Right lobe of liver (tissue), 6 donors: Measurements from ENCODE around the gene MAML2. TPM values are rescaled to one million over a fixed set of nuclear protein-coding genes. Genes with fewer than 3 reads are reported as not detected.

Experiments
- ATAC-seq, 4 donors: fragments of 200-7000 bp; cut with Tn5 transposase; one replicate each; pipeline ENCODE4 v1.9.1; 2020; ENCODE audit warnings: mild to moderate bottlenecking in 4 of 4, moderate library complexity in 4 of 4
- DNase-seq, 3 donors: peaks; one replicate each; pipeline ENCODE4 v3.0.0-alpha.2; 2020
- H3K27ac ChIP-seq, 3 donors: fragments of 200-600 bp; one replicate each; pipeline ENCODE4 v1.8.0; 2022
- H3K27me3 ChIP-seq, 2 donors: fragments of 200-600 bp; one replicate each; pipeline ENCODE4 v1.8.0; 2022
- H3K36me3 ChIP-seq, 4 donors: fragments of 200-600 bp; sonication (generic) in 1 of 4; one replicate each; pipeline versions ENCODE4 v1.5.1 to v1.8.0; 2017 to 2022; ENCODE audit warnings: control low read depth in 1 of 4
- H3K4me1 ChIP-seq, 4 donors: fragments of 200-600 bp; sonication (generic) in 1 of 4; one replicate each; pipeline versions ENCODE4 v1.5.1 to v1.8.0; 2017 to 2022; ENCODE audit warnings: control low read depth in 1 of 4
- H3K4me3 ChIP-seq, 3 donors: fragments of 200-600 bp; one replicate each; pipeline ENCODE4 v1.8.0; 2022
- H3K9me3 ChIP-seq, 4 donors: fragments of 200-600 bp; sonication (generic) in 1 of 4; one replicate each; pipeline versions ENCODE4 v1.5.1 to v1.8.0; 2017 to 2022; ENCODE audit warnings: control low read depth in 1 of 4
- CTCF ChIP-seq, 4 donors: fragments of 200-600 bp in 3 of 4; fragments of 450-650 bp in 1 of 4; IDR thresholded peaks; one replicate each; pipeline versions ENCODE4 v1.5.1 to v1.8.0; 2016 to 2022; ENCODE audit warnings: antibody characterized with exemption in 4 of 4, mild to moderate bottlenecking in 2 of 4
- POLR2A ChIP-seq: fragments of 450-650 bp; IDR thresholded peaks from one replicate; pipeline ENCODE4 v1.6.1; 2017; ENCODE audit warnings: antibody characterized with exemption, mild to moderate bottlenecking
- WGBS: methylation state at CpG from one replicate; pipeline ENCODE4 v1.1.6; 2018; ENCODE audit warnings: low coverage, low lambda C conversion rate; ENCODE audit not compliant: insufficient coverage; ENCODE audit errors: missing lambda C conversion rate; 5-methylcytosine and 5-hydroxymethylcytosine counted together
- intact Hi-C, 2 donors: fragments of 100-400 bp; cut with DNase I; formaldehyde crosslinking; loops; one replicate each; pipeline versions ENCODE4 v1.11.2 to v1.14.1; 2022
- total RNA-seq, 6 experiments: library from RNA; depleted of rRNA in 2 of 6; stranded (reverse); fragments of >200 nt in 2 of 6; fragmentation: NEBNext Ultra II Directional in 3 of 6; extraction: Animal tissue kit (Norgen Biotek cat#: 25700) in 3 of 6; gene quantifications; one replicate each; pipeline versions ENCODE4 v1.1.0 to v1.2.4, GENCODE V29; 2016 to 2023
- donor health status: DM: no; HTN: yes; CAD: no.
- donor health status: DM: no; HTN: no; CAD: no.
- donor health status: DM: no; HTN: no; CAD: no.
- donor health status: DM: no; HTN: yes; CAD: no.
- donor health status: DM: no; HTN: yes; CAD: no.

The MAML2 gene
- total RNA-seq, 6 experiments from 2014 or later: 0.92 to 2.3 (median 1.9) TPM

- DNase-seq: no peak
- intact Hi-C loops: no loop called here
- no peak overlapping the region for H3K27ac ChIP-seq
- H3K27me3 ChIP-seq: no peaks in the 10 kb centered on the region
- H3K4me1 ChIP-seq: peaks cover 0 to 3% (median 0%) of the 10 kb centered on the region in 4 donors
- no peaks in the 10 kb centered on the region for H3K36me3 ChIP-seq
- TF ChIP-seq CTCF (IDR thresholded peaks at IDR 0.05) (no peak), POLR2A (no peak)
- H3K4me3 ChIP-seq: no peak overlapping the region
- 29% methylated on average over 2 of the region's 2 CpGs for WGBS
- no peaks in the 10 kb centered on the region for H3K9me3 ChIP-seq
- no peak for ATAC-seq
These were observed 129.5 kb downstream of the MAML2 start for GRCh38 chr11:96213500-96213899.

- no peak overlapping the region for H3K27ac ChIP-seq
- 49% methylated on average over 2 of the region's 2 CpGs for WGBS
- intact Hi-C loops: no loop called here
These were observed 131.6 kb downstream of the MAML2 start for GRCh38 chr11:96211436-96211835.

GRCh38 chr11:96207459-96208449 is 135.2 kb downstream of the MAML2 start:
- DNase-seq (no peak), ATAC-seq (peak; percentile 69 to 91 (median 88))
- Histone ChIP-seq H3K4me3 (no peak overlapping the region), H3K4me1 (no peaks in the 10 kb centered on the region), H3K27ac (peak overlapping the region; percentile 18 to 47 (median 18)), H3K36me3 (no peaks in the 10 kb centered on the region), H3K27me3 (no peaks in the 10 kb centered on the region), H3K9me3 (no peaks in the 10 kb centered on the region)
- WGBS: 25% methylated on average over 4 of the region's 5 CpGs
- no peak for TF ChIP-seq POLR2A
- no peak for TF ChIP-seq CTCF (IDR thresholded peaks at IDR 0.05)
- intact Hi-C loops: no loop called here

More at GRCh38 chr11:96211436-96211835, 131.6 kb downstream of the MAML2 start:
- Histone ChIP-seq H3K4me1 (peaks cover 0 to 3% (median 0%) of the 10 kb centered on the region in 4 donors), H3K27me3 (no peaks in the 10 kb centered on the region), H3K4me3 (no peak overlapping the region), H3K36me3 (no peaks in the 10 kb centered on the region), H3K9me3 (no peaks in the 10 kb centered on the region)
- DNase-seq (no peak), ATAC-seq (no peak)
- TF ChIP-seq CTCF (IDR thresholded peaks at IDR 0.05): no peak
- no peak for TF ChIP-seq POLR2A

- Histone ChIP-seq H3K4me1 (no peaks in the 10 kb centered on the region), H3K9me3 (no peaks in the 10 kb centered on the region), H3K36me3 (no peaks in the 10 kb centered on the region), H3K4me3 (no peak overlapping the region), H3K27ac (peak overlapping the region; percentile 18 to 45 (median 18)), H3K27me3 (no peaks in the 10 kb centered on the region)
- TF ChIP-seq POLR2A (no peak), CTCF (IDR thresholded peaks at IDR 0.05) (no peak)
- ATAC-seq (no peak), DNase-seq (no peak)
- intact Hi-C loops: no loop called here
- 57% methylated on average over 2 of the region's 2 CpGs for WGBS
These were observed 136.0 kb downstream of the MAML2 start for GRCh38 chr11:96206955-96207354.
